Right lobe of liver (tissue), 4 donors: ENCODE results near the gene ANKEF1.

Source experiments
- CTCF ChIP-seq, 4 donors: fragments of 200-600 bp in 3 of 4; fragments of 450-650 bp in 1 of 4; IDR thresholded peaks; one replicate each; pipeline versions ENCODE4 v1.5.1 to v1.8.0; 2016 to 2022; ENCODE audit warnings: antibody characterized with exemption in 4 of 4, mild to moderate bottlenecking in 2 of 4
- POLR2A ChIP-seq: fragments of 450-650 bp; IDR thresholded peaks from one replicate; pipeline ENCODE4 v1.6.1; 2017; ENCODE audit warnings: antibody characterized with exemption, mild to moderate bottlenecking
- donor health status: DM: no; HTN: no; CAD: no.
- donor health status: DM: no; HTN: no; CAD: no.
- donor health status: DM: no; HTN: yes; CAD: no.

DNA sequence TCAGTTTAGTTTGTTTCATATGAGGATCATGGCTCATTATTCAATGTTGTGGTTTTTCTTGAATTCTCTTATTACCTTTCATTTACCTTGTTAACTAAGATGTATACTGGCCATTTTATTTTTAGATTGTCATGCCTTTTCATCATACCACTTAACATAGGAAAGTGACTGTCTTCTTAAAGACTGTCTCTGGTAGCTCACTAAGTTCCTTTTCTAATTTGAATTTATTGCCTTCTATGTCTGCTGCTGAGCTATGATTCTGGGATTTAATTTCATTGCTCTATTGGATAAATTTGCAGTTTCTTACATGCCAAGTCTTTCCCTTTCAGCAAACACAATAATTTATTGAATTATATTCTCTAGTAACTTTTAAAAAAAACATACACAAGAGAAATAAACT is 49.5 kb upstream of the ANKEF1 start:
- no peak for TF ChIP-seq CTCF (IDR thresholded peaks at IDR 0.05)
- TF ChIP-seq POLR2A = no peak
